Tongue (tissue), 2 donors: Measurements from ENCODE around the gene NTN1. TPM values are rescaled to one million over a fixed set of nuclear protein-coding genes. Genes with fewer than 3 reads are reported as not detected.
"Not testable (repeated sequence)": the region's sequence is repeated elsewhere in the genome, so short reads cannot be mapped to it uniquely, and the experiment has no call there.

ENCODE experiments used
- DNase-seq: peaks from one replicate; pipeline ENCODE4 v3.0.0-alpha.2; 2015
- total RNA-seq: library from RNA; depleted of rRNA; stranded (reverse); fragments of >200 nt; gene quantifications from one replicate; pipeline ENCODE4 v1.2.3, GENCODE V29; 2014

The NTN1 gene
- total RNA-seq, 1 donor from 2014 or later, result 32.8 TPM

DNA sequence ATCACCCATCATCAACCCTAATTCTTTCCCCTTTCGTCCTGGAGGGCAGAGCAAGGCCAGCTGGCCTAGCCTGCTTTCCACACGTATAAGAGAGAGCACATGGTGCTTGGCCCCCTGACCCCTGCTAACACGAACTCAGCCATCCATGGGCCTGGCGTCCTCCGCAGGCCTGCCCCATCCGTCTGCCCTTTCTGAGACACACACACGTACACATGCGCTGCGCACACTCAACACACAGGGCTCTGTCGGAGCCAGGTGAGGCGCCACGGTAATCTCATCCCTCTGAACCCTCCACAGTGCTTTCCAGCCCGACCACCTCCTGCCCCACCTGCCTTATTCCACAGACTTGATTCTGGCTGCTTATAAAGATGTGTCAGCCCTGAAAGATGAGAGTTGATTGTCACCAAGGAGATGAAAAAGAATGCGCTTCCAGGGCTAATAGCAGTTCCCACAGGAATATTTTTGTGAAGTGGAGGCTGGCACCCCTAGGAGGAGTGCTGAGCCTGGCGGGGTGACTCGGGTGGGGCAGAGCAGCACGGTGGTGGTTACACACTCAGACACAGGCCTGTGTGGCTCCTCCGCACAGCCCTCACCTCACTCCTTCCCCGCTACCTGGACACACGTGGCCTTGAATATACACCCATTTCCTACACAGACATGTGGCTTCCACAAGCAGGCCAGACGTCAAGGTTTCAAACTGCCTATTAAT is 228.1 kb downstream of the NTN1 start:
- DNase-seq, result no peak

DNA sequence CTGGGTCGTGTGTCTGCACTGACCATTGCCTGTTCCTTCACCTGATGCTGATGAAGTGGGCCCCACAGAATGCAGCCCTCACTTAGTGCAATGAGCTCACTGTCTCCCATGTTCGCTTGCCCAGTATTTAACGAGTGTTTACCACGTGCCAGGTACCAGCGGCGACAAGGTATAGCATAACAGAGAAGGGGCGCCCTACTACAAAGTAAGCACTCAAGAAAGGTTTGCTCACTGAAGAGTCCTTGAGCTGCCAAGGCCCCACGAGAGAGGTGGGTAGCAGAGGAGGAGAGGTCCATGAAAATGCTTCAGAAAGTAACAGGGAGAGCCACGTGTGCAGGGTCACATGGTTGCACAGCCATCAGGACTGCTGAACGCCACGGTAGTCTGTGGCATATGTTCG is 230.0 kb downstream of the NTN1 start:
- DNase-seq, result no peak

DNA sequence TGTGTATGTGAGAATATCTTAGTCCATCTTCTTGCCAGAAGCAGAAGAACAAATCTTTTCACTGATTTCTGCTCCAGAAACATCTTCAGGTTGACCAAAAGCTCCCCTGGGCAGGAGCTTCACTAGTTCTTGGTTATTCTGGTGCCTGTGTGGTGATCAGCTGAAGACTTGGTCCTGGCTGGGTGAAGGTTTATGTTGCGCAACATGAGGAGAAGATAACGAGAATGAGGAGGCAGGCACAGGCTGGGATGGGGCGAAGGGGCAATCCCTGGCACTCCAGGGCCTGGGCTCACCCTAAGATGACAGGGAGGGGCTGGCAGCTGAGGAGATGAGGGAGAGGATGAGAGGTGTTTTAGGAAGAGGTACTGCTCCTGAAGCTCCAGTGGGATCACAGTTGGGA is 232.0 kb downstream of the NTN1 start:
- no peak for DNase-seq

DNA sequence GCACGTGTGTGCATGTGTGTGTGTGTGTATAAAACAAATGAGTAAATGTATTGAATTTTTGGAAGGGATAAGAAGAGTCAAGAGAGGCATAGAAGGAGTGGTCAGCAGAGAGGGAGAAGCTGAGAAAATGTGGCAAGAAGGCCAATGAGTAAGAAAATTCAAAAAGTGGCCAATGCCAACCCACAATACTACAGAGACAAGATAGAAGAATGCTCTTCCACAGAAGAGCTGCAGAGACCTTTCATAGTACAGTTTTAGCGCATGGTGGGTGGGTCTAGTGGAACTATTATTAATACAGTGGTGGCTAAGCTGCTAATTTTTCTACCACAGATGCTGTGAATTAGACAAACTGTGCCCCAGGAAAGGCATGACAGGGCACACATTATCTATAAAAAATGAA is 233.5 kb downstream of the NTN1 start:
- DNase-seq, result no peak

DNA sequence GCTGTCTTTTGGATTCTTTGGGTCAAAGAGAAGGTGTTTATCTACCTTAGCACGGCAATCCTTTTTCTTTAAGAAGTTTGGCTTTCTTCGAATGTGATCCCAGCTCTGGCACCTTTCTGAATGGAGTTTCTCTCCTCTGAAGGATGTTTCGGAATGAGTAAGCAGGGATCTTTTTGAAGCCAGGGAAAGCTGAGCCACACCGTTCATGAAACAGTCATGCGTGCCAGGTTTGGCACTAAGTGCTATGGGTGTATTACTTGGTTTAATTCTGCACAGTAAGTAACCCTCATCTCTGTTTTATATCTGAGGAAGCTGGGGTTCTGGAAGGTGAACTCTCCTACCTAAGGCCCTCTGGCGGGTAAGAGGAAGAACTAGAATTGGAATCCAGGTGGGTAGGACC is 234.5 kb downstream of the NTN1 start:
- DNase-seq, result no peak

DNA sequence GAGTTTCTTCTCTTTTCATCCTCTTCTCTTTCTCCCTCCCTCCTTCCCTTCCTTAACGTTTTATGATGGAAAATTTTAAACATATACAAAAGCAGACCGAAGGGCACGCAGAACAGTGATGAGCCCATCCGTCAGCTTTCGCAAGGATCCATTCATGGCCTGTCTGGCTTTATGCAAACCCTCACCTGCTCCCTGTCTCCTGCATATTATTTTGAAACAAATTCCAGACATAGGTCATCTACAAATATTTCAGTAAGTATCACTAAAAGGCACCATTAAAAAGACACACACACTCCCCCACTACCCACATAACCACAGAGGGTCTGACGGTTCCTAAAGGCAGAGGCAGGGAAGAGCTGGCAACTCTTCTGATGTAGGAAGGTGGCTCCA is 235.0 kb downstream of the NTN1 start:
- no peak for DNase-seq

DNA sequence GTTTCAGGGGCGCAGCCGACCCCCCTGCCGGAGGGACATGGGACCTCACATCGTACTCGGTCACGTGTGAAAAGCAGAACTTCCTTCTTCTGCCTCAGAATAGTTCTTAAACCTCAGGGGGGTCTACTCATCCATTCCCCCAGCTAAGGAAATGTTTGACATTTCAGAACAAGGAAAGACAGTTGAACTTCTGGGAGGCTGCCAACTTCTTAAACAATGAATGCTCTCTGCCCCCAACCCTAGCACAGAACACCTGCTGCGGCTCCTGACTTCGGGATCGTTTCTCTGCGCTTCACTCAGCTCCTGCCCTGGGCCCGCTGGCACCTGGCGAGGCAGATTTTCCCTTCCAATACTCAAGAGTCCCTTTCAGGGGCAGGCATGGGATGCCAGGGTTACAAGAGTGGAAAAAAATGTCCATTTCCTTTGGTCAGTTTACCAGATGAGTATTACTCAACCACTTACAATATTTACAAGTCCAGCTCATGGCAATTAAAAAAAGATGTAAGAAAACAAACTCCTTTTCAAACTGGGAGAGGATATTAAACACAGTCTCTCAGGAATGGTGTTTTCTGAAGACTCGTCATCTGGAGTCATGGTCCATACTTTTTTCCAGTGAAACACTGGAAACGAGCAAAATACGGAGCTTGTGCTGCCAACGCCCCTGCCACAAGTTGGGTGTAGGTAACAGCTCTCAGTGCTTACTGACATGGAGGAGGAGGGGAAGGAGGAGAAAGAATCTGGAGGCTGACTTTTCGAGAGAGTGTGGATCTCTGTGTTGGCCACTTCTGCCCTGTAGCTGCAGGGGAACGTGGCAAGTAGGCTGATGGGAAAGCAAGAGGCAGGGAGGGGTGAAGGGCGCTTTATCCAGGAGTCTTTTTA is 235.7 kb downstream of the NTN1 start:
- DNase-seq, result peak; percentile 74

DNA sequence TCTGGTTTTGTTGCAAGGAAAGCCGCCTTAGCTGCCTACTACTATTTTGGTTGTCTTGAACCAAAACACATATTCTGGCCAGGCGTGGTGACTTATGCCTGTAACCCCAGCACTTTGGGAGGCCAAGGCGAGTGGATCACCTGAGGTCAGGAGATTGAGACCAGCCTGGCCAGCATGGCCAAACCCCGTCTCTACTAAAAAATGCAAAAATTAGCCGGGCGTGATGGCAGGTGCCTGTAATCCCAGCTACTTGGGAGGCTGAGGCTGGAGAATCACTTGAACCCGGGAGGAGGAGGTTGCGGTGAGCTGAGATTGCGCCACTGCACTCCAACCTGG is 236.3 kb downstream of the NTN1 start:
- DNase-seq, result not testable (repeated sequence)

DNA sequence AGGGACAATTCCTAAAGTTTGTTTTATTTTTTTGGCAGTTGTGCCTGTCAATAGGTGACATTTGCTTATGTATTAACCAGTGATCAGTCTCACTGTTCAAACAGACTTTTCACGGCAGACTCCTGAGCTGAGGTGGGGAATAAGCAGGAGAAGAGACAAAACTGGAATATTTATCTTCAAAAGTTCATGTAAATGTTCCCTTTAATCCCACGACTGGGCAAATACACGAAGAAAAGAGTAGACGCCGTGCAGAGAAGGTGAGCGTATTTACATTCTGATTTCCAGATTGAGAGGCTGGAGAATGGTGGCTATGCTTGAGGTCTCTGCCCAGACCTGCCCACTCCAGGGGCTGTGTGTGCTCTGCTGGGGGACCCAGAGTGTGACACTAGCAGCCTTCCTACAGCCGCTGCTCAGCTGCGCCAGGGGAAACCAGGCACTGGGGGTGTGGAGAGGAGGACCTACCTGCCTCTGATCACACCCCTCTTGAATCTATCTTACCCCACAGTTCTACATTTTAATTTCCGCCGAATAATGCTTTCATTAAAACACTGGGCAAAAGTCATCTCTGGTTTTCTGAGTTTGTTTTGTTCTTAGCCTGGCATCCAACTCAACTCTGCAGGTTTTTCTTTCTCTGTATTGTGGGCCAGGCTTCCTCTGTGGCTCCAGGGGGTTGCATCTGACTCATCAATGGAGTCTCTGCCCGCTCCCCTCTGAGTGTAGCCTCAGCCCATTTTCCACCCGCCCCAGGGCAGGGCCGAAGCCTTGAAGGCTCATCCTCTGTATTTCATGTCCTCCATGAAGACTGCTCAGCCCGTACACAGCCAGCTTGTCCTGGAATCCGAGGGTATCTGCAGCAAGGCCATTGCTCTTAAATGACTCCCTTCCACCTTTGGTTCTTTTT is 237.1 kb downstream of the NTN1 start:
- no peak for DNase-seq

DNA sequence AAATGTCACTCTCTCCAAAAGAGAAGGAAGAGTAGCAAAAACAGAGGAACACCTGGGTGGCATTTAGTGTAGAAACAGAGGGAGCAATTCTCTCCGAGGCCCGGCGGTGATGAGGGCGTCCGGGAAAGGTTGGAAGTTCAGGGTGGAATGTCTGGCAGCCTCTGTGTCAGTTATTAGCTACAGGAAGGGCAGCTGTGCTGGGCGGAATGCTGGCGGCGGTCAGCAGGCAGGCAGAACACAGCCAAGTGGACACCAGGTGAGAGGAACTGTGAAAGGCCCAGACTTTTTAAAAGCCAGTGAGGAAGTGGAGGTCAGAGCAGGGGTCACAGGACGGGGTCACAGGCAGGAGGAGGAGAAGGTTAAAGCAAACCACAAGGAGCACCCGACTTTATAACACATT is 238.1 kb downstream of the NTN1 start:
- no peak for DNase-seq

DNA sequence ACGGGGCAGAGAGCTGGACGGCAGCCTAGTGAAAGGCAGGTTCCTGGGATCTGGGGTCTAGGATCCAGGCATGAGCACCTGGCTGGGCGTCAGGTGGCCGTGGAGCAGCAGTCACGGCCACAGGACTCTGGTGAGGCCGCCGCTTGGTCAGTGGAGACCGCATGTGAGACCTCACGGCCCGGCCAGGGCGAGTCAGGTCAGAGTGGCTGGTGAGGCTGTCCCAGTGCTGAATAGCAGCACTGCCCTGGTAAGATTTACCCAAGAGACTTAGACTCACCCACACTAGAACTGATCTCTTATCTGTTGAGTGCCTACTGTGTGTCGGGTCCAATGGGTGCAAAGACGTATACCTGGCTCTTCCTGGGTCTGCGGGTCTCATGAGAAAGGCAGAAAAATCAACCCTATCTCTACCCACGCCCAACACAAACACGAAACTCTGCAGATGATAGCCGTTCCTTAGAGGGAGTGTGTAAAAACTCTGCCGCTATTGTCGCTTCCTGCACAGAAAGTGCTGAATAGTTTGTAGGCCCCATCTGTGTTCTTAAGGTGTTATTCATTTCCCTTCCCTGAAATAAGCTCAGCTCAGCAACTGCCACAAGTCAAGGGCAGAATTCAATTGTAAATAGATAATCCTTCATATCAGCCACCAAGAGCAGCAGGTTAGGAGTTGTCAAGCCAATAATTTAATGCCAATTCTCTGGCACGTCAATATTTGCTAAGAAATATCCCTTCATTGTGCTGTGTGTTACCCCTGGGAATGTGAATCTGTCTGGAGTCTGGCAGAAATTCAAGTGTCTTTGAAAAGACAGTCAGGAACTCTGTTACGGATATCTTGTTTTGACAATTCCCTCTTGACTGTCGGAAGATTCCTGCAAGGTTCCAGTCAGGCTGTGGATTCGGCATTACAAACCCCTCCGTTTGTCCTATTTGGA is 240.0 kb downstream of the NTN1 start:
- no peak for DNase-seq

DNA sequence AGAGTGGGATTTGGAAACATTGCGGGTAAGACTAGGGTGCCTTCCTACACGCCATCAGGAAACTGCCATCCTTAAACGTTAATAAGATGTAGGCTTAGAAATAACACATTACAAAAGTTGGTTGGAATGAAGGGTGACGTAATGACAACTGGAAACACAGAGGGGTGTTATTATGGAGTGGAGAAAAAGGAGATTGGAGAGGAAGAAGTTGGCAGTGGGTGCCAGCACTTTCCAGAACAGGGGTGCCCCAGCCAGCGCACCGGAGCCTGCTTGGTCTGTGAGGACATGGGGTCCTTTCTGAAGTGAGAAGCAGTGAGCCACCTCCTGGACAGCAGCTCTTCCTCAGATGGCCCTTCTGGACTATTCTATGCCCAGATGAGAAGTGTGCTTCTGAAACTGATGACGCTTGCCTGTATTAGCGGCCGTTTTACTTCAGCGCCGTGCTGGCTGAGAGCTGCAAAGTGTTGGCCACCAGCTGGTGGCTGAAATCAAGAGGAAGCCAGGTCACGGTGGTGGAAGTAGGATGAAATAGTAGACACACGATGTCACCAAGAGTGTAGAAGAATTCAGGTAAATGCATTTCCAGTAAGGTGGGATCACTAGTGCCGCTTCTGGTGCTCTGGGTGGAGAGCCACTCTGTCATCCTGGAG is 244.8 kb downstream of the NTN1 start:
- DNase-seq, result no peak

DNA sequence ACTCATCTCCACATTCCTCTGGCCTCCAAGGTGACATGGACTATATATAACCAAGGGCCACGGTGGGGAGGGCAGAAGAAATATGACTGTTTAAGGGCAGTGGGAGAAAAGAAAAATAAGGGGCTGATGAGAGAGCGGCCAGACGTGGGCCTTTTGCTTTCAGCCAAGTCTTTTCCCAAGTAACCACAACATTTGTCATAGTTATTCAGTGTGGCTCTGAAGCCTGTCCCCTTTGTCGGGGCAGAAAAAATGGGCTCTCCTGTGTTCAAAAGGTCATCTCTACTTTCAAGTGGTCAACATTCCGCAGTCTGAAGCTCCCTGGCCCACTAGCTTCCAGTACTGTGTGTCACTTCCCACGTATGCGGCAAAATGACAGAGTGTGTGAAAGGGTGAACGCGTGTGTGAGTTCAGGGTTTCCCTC is 245.4 kb downstream of the NTN1 start:
- DNase-seq, result no peak

DNA sequence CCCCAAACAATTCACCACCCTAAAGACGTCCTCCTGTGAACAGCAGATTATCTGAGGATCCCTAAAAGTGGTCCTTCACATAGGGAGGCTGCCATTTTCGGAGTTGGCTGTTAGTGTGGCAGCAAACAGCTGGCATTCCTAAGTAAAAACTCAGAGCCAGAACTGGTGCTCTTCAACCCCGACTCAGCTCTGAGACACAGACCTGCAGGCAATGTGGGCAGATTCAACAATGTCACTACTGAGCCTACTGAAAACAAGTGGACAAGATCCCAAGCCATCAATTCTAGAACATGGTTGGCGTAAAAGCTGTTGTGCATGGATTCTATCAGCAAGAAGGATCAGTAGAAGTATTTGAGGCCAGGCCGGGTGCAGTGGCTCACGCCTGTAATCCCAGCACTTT is 247.2 kb downstream of the NTN1 start:
- no peak for DNase-seq

DNA sequence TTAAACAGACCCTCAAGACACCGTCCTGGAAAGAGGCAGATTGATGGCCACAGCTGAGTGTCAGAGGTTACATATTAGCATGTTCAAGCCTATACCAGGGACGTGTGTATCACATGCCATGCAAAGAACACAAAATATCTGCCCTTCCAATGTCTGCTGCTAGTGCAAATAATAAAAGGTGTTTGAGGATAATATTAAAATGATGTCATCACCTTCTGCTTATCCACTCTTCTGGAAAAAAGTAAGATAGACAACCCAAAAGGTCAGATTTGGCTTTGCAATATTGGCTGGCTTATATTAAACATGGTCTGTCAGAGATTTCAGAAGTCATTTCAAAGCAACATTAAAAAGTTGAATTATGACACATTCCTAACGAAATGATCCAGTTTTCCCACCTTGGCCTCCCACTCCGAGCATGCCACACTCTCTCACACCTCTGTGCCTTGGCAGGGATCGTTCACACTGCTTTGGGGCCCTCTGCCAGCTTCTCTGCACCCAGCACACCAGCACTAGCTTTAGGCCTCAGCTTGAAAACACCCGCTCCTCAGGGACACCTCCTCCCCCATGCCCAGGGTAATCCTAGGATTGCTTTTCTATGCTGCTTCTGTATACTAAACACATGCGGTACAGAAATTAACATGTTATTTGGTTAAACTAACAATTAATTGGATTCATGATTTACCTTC is 248.2 kb downstream of the NTN1 start:
- DNase-seq, result no peak

DNA sequence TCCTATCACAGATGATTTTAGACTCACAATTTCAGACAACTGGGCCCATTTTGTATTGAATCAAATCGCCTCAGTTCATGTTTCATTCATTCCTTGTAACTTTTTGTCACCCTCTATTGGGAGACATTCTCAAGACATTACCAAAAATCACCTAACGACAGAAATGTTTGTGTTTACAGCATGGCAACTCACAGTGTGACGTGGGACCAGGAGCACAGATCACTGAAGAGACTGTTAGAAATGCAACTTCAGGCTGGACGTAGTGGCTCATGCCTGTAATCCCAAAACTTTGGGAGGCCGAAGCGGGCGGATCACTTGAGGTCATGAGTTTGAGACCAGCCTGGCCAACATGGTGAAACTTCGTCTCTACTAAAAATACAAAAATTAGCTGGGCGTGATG is 249.6 kb downstream of the NTN1 start:
- DNase-seq, result no peak

DNA sequence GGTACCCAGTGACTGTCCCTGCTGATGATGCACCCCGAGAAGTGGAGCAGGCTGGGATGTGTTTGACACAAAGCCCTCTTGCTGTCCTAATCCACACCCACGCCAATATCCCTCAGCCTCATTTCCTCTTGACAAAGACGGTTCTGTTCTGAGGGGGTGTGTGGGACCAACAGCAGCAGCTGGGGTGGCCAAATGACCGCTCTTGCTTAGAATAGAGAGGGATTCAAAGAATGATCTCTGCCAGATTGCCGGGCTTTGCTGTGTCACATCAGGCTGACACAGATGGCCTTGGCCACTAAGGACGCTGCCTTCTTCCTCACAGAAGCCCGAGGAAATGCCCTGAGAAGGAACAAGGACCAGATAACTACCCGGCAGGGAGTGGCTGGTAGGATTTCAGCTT is 250.7 kb downstream of the NTN1 start:
- DNase-seq, result peak; percentile 71

DNA sequence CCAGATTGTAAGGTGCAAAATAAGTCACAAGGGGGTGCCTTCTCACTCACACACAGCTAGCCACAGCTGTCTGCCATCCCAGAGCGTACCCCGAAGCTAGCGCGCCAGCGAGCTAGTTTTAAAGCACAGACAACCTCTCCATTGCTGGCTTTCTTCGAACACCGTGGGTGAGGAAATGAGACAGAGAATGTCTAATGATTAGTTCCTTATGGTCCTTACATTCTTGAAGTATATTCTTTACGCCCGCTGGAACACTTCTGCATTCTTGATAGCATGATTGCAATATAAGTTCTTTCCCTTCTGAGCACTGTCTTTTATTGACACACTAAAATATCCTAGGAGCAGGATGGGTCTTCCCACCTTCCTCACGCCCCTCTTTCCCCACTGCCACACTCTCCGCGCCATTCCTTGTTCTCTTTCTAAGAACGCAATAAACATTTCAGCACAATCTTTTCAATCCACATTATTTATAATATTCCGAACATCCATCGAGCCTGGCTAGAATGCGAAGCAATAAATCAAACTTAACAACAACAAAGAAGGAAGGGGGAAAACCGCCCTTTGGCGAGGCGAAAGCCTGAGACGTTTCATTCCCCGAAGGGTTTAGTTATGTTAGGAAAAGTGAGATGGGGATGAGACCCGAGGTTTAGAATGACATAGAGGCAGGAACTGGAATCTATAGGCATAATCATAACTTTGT is 251.3 kb downstream of the NTN1 start:
- no peak for DNase-seq

DNA sequence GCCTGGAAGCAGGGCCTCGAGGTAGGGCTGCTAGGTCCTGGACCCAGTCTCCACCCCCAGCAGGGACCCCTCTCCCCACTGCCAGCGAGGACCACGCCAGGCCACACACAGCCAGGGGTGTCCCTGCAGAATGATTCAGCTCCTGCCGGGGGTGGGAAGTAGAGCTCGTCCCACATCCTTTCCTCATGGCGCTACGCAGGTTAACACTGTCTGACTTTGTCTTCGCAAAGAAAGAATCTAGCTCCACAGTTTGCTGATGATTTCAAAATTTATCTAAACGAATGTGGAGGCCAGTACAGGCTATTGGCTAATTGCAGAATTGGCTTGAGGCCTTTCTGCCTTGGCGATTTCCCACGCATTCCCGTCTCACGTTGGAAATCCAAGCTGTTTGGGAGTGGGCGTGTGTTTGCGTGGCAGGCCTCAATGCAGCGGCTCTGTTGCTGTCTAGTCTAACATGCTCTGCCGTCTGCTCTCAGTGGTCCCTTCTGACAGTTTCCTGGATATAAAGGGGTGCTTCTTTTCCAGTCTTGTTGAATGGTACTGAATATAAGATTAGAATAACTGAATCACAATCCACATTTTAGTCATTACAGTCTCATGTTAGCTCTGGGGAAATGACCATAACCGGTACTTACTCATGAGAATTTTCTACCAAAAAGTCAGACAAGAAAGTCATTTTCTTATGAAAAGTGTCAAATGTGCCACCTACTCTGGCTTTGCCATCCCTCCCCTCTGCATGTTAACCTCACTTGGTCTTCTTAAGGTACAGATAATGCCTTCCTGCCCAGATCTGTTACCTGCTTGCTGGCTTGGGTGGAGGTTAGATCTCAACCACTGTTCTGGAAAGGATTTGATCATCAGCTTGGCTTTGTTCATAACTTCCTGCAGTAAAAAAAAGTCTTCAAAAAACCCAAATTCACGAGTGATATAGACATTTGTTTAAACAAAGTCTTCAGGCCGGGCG is 252.4 kb downstream of the NTN1 start:
- peak; percentile 69 for DNase-seq
